HG02571 (cell line): ENCODE data around the gene ADAMTS19.

Experiments
- ATAC-seq: cut with Tn5 transposase; IDR thresholded peaks from one replicate; pipeline ENCODE4 v1.9.1; 2021; ENCODE audit warnings: mild to moderate bottlenecking, moderate library complexity; ENCODE audit not compliant: unreplicated experiment

Gene ADAMTS19

DNA sequence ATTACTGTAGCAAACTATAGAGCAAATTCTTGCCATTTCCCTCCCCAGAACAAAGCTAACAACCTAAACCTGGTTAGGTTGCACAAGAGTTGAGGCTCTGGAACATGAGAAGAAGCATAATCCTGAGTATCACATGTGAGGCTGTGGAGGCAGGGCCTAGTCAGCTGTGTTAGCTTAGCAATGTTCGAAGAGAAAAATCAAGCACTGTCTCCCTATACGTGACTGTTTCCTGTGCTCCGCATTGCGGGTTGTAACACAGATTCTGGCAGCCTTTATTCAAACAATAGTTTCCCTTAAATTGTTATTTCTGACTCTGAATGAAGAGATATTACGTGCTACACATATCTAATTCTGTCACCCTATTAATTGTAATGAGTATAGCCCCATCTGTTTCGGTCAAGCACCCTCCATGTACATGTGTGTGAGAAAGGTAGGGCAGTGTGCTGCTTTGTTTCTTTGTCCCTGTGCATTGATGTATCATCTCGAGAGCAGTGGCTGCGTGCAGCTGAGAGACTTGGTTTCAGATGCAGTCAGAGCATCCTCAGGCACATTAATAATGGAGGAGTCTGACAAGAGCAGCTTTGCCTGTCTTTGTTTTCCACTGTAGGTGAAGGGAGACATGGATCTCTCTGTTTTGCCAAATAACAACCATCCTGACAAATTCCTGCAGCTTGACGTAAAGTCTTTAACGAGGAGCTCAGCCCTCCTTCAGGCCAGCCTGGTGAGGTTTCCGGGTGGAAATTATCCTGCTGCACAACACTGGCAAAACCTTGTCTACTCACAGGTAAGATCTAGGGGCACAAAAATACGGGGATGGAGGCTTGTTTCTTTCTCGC lies 287.7 kb downstream of the ADAMTS19 start, which contains the start of gene MINAR2:
Gene MINAR2 (plus strand): TSS at position 523 of the 836 bp plus-strand sequence. CDS start 97 bp downstream, at position 620.
- no peak for ATAC-seq

DNA sequence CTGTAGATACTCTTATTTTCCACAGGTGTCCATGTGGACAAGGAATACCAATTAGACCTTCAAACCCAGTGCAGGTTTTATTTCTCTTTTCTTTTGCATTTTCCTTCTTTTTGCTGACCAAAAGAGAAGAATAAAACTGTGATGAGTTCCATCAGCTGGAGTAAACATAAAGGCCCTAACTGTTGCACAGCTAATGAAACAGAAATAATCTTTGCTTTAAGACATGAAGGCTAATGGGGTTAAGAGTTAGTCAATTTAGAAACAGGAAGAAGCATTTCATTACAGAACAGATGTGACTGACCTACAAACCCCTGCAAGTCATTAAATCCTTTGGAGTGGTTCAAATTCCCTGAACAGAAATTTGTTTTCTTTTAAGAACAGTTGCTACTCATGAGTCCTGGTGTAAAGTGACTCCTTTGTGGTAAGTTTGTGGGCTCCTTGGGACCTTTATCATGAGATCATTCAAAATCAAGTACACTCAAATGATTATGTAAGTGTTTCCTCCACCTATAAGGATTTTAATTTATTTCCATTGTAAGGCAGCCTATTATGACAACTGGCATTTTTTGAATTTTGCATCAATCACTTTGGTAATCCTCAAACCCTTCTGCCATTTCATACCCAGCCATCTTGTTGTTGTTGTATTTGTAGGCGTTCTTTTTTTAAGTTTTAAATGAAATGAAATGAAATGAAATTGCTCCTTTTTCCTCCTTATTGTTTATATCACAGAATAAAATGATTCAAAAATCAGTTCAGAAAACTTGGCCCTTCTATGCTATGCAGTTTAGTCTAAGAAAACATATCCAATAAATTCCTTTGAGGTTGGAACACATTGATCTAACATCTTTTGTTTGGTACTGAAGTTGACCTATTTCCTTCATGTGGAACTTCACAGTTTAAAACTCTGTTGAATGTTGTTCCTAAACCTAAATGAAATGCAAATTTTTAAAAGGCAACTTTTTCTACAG lies 289.1 kb downstream of the ADAMTS19 start:
- no peak for ATAC-seq

DNA sequence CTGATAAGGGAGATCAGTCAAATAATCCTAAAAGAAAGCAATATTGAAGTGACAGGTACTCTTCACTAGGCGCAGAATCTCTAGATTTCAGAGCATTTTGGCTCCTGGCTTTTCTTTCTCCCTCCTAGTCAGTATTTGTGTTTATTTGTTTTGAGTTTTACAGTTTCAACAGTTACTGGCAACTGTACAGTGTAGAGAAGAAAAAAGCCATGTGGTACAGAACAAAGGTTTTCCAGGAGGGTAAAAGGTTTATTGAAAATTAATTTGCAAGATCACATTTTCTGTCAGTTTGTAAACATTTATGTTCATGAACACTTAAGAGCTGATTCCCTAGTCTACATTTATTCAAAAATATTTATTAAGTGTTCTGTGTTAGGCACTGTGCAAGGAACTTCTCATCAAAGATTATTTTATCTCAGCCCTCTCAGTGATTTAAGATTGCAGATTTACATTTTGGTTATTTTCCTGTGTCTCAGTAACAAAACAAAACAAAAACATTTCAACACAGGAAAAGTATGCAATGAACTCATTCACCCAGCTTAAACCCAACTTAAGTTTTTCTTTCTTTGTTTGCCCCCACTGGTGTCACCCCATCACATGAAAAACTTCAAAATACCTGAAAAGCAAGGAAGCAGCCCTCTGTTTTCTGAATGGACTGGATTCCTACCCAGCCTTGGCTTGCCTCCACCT lies 300.7 kb downstream of the ADAMTS19 start:
- ATAC-seq, result no peak

DNA sequence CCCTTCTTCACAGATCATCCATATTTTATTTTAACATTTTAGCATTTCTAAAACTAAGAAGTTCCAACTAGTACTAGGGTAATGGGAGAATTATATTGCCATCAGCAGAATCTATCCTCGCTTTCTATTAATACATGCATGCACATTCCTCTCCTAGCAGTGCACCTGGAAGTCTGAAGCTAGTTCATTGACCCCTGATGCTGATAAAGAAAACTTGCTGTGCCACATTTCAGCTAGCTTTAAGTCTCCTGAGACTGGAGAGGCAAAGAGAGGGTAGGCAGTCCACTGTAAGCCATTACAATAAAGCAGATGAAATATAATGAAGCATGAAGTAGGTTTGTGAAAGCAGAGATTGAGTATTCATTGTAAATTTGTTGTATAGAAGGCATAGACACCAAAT lies 303.6 kb downstream of the ADAMTS19 start:
- no peak for ATAC-seq

DNA sequence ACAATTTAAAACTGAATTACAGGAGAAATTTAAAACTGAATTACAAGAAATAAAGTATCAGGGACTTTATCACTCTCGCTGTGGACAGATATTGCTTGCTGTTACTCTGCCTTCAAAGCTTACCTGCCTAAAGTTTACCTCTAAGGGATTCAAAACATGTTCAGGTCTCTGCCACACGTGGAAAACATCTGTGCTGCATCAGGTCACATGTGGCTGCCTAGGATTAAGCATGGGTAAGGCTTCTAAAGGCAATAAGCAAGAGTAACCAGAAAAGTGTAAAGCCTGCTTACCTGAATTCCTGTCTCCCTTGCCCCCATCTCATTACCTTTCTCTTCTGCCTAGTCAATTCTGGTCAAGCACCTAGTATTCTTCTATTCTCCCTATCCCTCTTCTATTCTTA lies 306.7 kb downstream of the ADAMTS19 start:
- no peak for ATAC-seq

DNA sequence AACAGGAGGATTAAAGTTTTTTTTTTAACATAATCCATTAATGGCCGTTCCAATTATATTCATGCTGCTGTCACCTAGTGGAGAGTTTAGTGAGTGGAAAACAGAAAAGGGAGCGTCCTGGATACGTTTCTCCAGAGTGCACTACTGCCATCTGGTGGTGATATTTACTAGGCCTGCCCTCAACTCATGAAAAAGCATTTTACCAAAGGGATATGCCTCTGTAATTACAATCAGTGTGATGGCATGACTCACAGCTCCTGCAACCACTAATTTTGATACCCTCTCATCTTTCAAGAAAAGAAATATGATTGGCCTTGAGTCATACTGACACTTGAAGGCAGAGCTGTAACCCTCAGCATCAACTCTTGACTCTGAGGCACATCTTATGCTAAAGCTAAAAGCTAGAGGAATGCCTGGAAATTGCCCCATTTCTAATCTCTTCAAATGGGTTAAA lies 307.9 kb downstream of the ADAMTS19 start:
- peak; percentile 86 for ATAC-seq

DNA sequence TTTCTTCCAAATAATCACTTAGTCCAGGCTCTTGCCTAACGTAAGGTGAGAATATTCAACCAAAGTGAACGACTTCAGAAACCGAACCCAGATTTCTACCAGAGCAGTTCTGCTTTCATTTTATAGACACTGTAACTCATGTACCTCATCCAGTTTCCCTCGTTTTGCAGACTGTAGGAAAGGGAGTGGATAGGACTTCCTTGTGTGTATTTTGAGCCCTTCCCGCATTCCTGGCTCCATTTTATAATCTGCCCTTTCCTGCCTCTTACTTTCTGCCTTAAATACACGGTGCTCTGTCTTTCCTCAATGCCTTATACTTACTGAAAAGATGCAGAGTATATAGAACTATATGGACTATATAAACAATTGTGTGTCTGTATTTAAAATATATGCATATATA lies 308.6 kb downstream of the ADAMTS19 start:
- ATAC-seq, result no peak

DNA sequence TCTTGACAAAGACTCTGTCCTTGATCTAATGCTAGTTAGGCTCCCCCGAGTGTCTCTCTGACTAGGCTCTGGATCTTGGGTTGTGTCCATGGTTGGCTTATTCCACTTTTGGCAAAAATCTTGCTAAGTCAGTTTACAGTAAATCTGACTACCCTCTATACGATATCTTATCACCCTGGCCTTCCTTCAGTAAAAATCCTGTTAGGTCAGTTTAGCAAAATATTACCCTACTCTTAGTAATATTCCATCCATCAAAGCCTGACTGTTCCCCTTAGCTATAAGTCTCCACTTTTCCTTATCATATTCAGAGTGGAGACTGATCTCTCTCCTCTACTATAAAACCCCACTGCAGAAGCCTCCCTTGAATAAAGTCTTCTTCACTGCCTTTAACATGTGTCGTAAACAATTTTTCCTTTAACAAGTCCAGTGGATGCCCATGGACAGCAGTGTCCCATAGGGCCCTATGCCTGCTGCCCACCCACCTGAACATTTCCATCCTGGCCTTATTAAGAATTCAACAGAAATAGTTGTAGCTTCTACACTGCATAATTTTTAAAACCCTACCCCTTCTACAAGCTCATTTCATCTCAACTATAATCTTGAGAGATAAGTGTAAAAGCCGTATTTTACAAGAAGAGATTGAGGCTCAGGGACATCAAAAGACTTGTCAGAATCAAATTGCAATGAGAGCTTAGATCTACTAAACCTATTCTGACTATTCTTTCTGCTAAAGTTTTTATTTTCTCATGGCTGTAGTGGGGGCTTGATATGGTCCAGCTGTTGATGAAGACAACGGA lies 310.1 kb downstream of the ADAMTS19 start:
- ATAC-seq, result no peak

DNA sequence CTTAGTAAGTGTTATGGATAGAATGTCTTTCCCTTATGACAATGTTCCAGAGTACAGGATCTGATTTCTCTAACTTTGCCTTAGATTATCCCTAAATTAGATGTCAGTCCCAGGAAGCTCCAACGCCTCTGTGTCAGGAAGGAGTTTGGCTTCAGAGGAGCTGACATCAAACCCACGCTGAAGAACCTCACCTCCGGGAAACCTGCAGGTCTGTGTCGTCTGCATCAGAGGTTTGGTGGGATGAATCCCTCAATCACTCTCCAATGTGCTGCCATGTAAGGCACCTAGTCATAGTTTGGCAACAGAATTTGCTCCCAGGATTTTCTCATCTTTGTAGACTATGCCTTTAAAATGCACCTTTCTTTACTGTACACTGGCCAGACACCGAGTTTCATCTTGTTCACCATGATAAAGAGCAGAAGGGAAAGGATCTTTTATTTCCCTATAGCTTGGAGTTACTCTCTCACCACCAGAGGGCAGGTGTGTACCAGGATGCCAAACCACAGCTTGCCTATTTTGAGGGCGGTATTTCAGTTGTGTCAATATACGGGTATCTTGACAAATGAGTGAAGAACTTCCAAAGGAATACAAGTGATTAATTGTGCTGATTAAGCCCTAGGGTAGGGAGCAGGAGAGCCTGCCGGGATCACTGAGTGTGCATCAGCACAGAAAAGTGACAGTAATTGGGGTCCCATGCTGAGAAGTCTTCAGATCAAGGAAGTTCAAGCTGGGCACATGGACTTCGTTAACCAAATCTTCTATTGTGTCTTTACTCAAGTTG lies 311.1 kb downstream of the ADAMTS19 start:
- ATAC-seq, result peak; percentile 66

DNA sequence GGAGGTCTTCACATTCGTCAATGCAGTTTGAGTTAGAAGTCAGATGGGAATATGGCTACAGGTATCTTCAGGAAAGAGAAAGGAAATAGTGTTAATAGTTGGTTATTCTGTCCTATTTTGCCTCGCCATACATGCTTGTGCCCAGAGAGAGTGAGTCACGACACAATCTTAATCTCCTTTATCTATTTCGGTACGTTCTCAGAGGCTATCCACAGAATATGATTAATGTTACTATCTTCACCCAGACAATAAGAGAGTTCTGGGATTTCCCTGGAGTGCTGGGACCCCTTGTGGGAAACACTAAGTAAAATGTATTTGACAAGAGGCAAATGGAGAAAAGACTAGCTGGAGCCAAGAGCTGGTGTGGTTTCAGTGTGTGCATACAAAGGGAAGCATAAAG lies 313.3 kb downstream of the ADAMTS19 start:
- no peak for ATAC-seq

DNA sequence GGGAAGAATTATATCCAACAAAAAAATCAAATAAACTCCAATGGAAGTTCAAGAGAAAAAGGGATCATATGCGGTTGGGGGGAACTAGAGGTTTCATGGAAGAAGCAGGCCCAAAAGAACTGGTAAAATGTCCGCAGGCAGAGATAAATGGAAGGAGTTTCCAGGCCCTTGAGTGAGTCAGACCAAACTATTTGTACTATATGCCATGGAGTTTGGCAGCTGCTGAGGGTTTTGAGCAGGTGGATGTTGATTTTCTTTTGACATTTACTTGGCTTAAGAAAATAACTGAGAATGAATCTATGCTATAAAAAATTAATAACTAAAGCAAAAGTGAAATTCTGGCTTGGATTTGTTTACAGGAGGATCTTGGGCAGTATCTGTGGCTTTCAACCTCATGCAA lies 321.5 kb downstream of the ADAMTS19 start:
- ATAC-seq, result no peak
